ENCODE data around the gene C10orf105. TPM values are rescaled to one million over a fixed set of nuclear protein-coding genes. Genes with fewer than 3 reads are reported as not detected.

Gene C10orf105
- total RNA-seq, 3 donors from 2014 or later (not counting 1 experiment from before 2014, with no cell fraction given): 0.14 to 0.52 (median 0.40) TPM

- Mint-ChIP-seq H3K4me1 (peaks cover 7 to 16% of the 10 kb centered on the region in 2 donors), H3K4me3 (no peak overlapping the region), H3K27me3 (ENCODE audit: low read depth in 2 of 2) (peaks cover 0 to 10% of the 10 kb centered on the region in 2 donors), H3K9me3 (no peaks in the 10 kb centered on the region), H3K27ac (peak overlapping the region in 1 of 2 donors; percentile 7), H3K36me3 (no peaks in the 10 kb centered on the region)
- 38% methylated on average over 16 of the region's 18 CpGs for whole genome bisulfite sequencing (ENCODE audit: insufficient coverage)
- intact Hi-C loops (cut with micrococcal nuclease): no loop called here
- peak in 1 of 2 donors; percentile 32 for DNase-seq
- peak in 2 of 3 donors; percentile 26 to 45 for ATAC-seq
- Histone ChIP-seq H3K36me3 (ENCODE audit: control insufficient read depth, insufficient read depth, low read length) (no peaks in the 10 kb centered on the region), H3K9me3 (ENCODE audit: control insufficient read depth, insufficient read depth, low read length) (no peaks in the 10 kb centered on the region), H3K4me3 (ENCODE audit: low read length) (no peak overlapping the region), H3K4me1 (ENCODE audit: control insufficient read depth, insufficient read depth, low read length) (peaks cover 17% of the 10 kb centered on the region), H3K27ac (ENCODE audit: low read length) (no peak overlapping the region), H3K27me3 (ENCODE audit: control insufficient read depth, insufficient read depth, low read length) (no peaks in the 10 kb centered on the region)
- TF ChIP-seq CTCF (IDR thresholded peaks at IDR 0.05): no peak
These were observed 52.8 kb downstream of the C10orf105 start for GRCh38 chr10:71666639-71667386.

- no peak for TF ChIP-seq CTCF (IDR thresholded peaks at IDR 0.05)
- Mint-ChIP-seq H3K4me1 (peaks cover 7 to 16% of the 10 kb centered on the region in 2 donors), H3K27me3 (ENCODE audit: low read depth in 2 of 2) (peaks cover 0 to 10% of the 10 kb centered on the region in 2 donors), H3K36me3 (no peaks in the 10 kb centered on the region), H3K9me3 (no peaks in the 10 kb centered on the region), H3K27ac (no peak overlapping the region), H3K4me3 (no peak overlapping the region)
- Histone ChIP-seq H3K36me3 (ENCODE audit: control insufficient read depth, insufficient read depth, low read length) (no peaks in the 10 kb centered on the region), H3K27ac (ENCODE audit: low read length) (no peak overlapping the region), H3K27me3 (ENCODE audit: control insufficient read depth, insufficient read depth, low read length) (no peaks in the 10 kb centered on the region), H3K9me3 (ENCODE audit: control insufficient read depth, insufficient read depth, low read length) (no peaks in the 10 kb centered on the region), H3K4me3 (ENCODE audit: low read length) (no peak overlapping the region), H3K4me1 (ENCODE audit: control insufficient read depth, insufficient read depth, low read length) (peaks cover 17% of the 10 kb centered on the region)
- DNase-seq (no peak), ATAC-seq (no peak)
- intact Hi-C loops (cut with micrococcal nuclease): loop anchor here (2.0 kb wide), 1 partner anchor 147 kb away; no protein-coding TSS in a partner anchor
- WGBS (ENCODE audit: insufficient coverage): 86% methylated on average over 9 of the region's 9 CpGs
These were observed 54.1 kb downstream of the C10orf105 start for GRCh38 chr10:71665456-71665855.

- Histone ChIP-seq H3K4me1 (ENCODE audit: control insufficient read depth, insufficient read depth, low read length) (peaks cover 17% of the 10 kb centered on the region), H3K4me3 (ENCODE audit: low read length) (no peak overlapping the region), H3K27me3 (ENCODE audit: control insufficient read depth, insufficient read depth, low read length) (no peaks in the 10 kb centered on the region), H3K27ac (ENCODE audit: low read length) (no peak overlapping the region), H3K36me3 (ENCODE audit: control insufficient read depth, insufficient read depth, low read length) (no peaks in the 10 kb centered on the region), H3K9me3 (ENCODE audit: control insufficient read depth, insufficient read depth, low read length) (no peaks in the 10 kb centered on the region)
- Mint-ChIP-seq H3K9me3 (no peaks in the 10 kb centered on the region), H3K4me3 (no peak overlapping the region), H3K27ac (no peak overlapping the region), H3K4me1 (peaks cover 7 to 16% of the 10 kb centered on the region in 2 donors), H3K27me3 (ENCODE audit: low read depth in 2 of 2) (peaks cover 0 to 10% of the 10 kb centered on the region in 2 donors), H3K36me3 (no peaks in the 10 kb centered on the region)
- 100% methylated on average over 2 of the region's 2 CpGs for WGBS (ENCODE audit: insufficient coverage)
- intact Hi-C loops (cut with micrococcal nuclease): loop anchor here (1.0 to 2.0 kb wide), 2 partner anchors 44 to 148 kb away; no protein-coding TSS in a partner anchor
- ATAC-seq: no peak
- no peak for TF ChIP-seq CTCF (IDR thresholded peaks at IDR 0.05)
- DNase-seq: no peak
These were observed 55.0 kb downstream of the C10orf105 start for GRCh38 chr10:71664585-71664984.

Data from natural killer cell (primary cell).